ENCODE results near the gene AEBP1.
A peak's percentile ranks its signal among the peaks of the same experiment; 100 is the strongest.

AEBP1 gene

GRCh38 chr7:44062903-44063295, 41.2 kb upstream of the AEBP1 start:
- Histone ChIP-seq H3K4me2 (ENCODE audit: low read length) (no peak overlapping the region), H3K27me3 (ENCODE audit: insufficient read depth, low read length, poor library complexity) (no peaks in the 10 kb centered on the region), H3K18ac (ENCODE audit: low read length) (no peak overlapping the region), H3K79me1 (ENCODE audit: low read length) (no peaks in the 10 kb centered on the region), H4K5ac (ENCODE audit: low read length) (no peak overlapping the region), H2AK5ac (ENCODE audit: low read length) (no peak overlapping the region), H2BK15ac (replicated peaks; ENCODE audit: low read depth) (no peak overlapping the region), H3K4ac (ENCODE audit: low read depth, low read length) (no peak overlapping the region), H4K8ac (ENCODE audit: low read depth, low read length) (no peak overlapping the region), H2BK120ac (ENCODE audit: low read depth, low read length) (no peak overlapping the region), H3K23ac (ENCODE audit: low read length) (no peak overlapping the region), H3K27ac (ENCODE audit: low read depth, low read length) (no peak overlapping the region), H3K79me2 (ENCODE audit: control insufficient read depth, insufficient read depth, low read length) (no peaks in the 10 kb centered on the region), H3K9ac (ENCODE audit: low read length) (no peak overlapping the region), H3K4me1 (ENCODE audit: control insufficient read depth, low read depth, low read length) (peaks cover 4% of the 10 kb centered on the region), H3K56ac (ENCODE audit: low read length) (no peak overlapping the region), H3K4me3 (ENCODE audit: low read length) (no peak overlapping the region), H3K36me3 (ENCODE audit: control insufficient read depth, insufficient read depth, low read length) (peaks cover 6% of the 10 kb centered on the region), H2BK5ac (ENCODE audit: low read length) (no peak overlapping the region)
- DNase-seq = no peak
- no CpG with 5 or more reads among the region's 3 CpGs for WGBS (ENCODE audit: extremely low coverage, insufficient coverage, low lambda C conversion rate)

- no peak overlapping the region for H2BK5ac ChIP-seq (ENCODE audit: low read length)
- H3K27ac ChIP-seq (ENCODE audit: low read depth, low read length) = no peak overlapping the region
- H3K18ac ChIP-seq (ENCODE audit: low read length) = no peak overlapping the region
- no peak overlapping the region for H2BK15ac ChIP-seq (replicated peaks; ENCODE audit: low read depth)
- no peak overlapping the region for H4K8ac ChIP-seq (ENCODE audit: low read depth, low read length)
- no peaks in the 10 kb centered on the region for H3K27me3 ChIP-seq (ENCODE audit: insufficient read depth, low read length, poor library complexity)
- H3K36me3 ChIP-seq (ENCODE audit: control insufficient read depth, insufficient read depth, low read length) = peaks cover 4% of the 10 kb centered on the region
- no peak overlapping the region for H4K5ac ChIP-seq (ENCODE audit: low read length)
- H3K56ac ChIP-seq (ENCODE audit: low read length) = no peak overlapping the region
- no peak overlapping the region for H2AK5ac ChIP-seq (ENCODE audit: low read length)
- no peak overlapping the region for H2BK120ac ChIP-seq (ENCODE audit: low read depth, low read length)
- no peak for DNase-seq
- no peak overlapping the region for H3K4ac ChIP-seq (ENCODE audit: low read depth, low read length)
- H3K4me2 ChIP-seq (ENCODE audit: low read length) = no peak overlapping the region
- WGBS (ENCODE audit: extremely low coverage, insufficient coverage, low lambda C conversion rate) = no CpG with 5 or more reads among the region's 10 CpGs
- H3K79me1 ChIP-seq (ENCODE audit: low read length) = no peaks in the 10 kb centered on the region
- H3K23ac ChIP-seq (ENCODE audit: low read length) = no peak overlapping the region
- H3K79me2 ChIP-seq (ENCODE audit: control insufficient read depth, insufficient read depth, low read length) = no peaks in the 10 kb centered on the region
- H3K4me3 ChIP-seq (ENCODE audit: low read length) = no peak overlapping the region
- peaks cover 4% of the 10 kb centered on the region for H3K4me1 ChIP-seq (ENCODE audit: control insufficient read depth, low read depth, low read length)
- H3K9ac ChIP-seq (ENCODE audit: low read length) = no peak overlapping the region
Observed at GRCh38 chr7:44063547-44063893, 40.6 kb upstream of the AEBP1 start.

- no peak overlapping the region for H3K4me2 ChIP-seq (ENCODE audit: low read length)
- no CpG with 5 or more reads among the region's 16 CpGs for WGBS (ENCODE audit: extremely low coverage, insufficient coverage, low lambda C conversion rate)
- no peaks in the 10 kb centered on the region for H3K27me3 ChIP-seq (ENCODE audit: insufficient read depth, low read length, poor library complexity)
Observed at GRCh38 chr7:44063894-44064651, 40.1 kb upstream of the AEBP1 start.

GRCh38 chr7:44064791-44065430, 39.2 kb upstream of the AEBP1 start:
- Histone ChIP-seq H3K56ac (ENCODE audit: low read length) (peak overlapping the region; percentile 56), H3K4me2 (ENCODE audit: low read length) (no peak overlapping the region), H2BK120ac (ENCODE audit: low read depth, low read length) (no peak overlapping the region), H3K27me3 (ENCODE audit: insufficient read depth, low read length, poor library complexity) (no peaks in the 10 kb centered on the region), H3K36me3 (ENCODE audit: control insufficient read depth, insufficient read depth, low read length) (peaks cover 4% of the 10 kb centered on the region), H2BK5ac (ENCODE audit: low read length) (no peak overlapping the region), H3K79me2 (ENCODE audit: control insufficient read depth, insufficient read depth, low read length) (no peaks in the 10 kb centered on the region), H2BK15ac (replicated peaks; ENCODE audit: low read depth) (no peak overlapping the region), H2AK5ac (ENCODE audit: low read length) (no peak overlapping the region), H4K8ac (ENCODE audit: low read depth, low read length) (no peak overlapping the region), H3K4ac (ENCODE audit: low read depth, low read length) (no peak overlapping the region), H3K79me1 (ENCODE audit: low read length) (no peaks in the 10 kb centered on the region), H3K4me3 (ENCODE audit: low read length) (no peak overlapping the region), H3K9ac (ENCODE audit: low read length) (no peak overlapping the region), H3K18ac (ENCODE audit: low read length) (no peak overlapping the region), H3K27ac (ENCODE audit: low read depth, low read length) (no peak overlapping the region), H3K23ac (ENCODE audit: low read length) (no peak overlapping the region), H3K4me1 (ENCODE audit: control insufficient read depth, low read depth, low read length) (peaks cover 4% of the 10 kb centered on the region), H4K5ac (ENCODE audit: low read length) (no peak overlapping the region)
- DNase-seq = no peak
- no CpG with 5 or more reads among the region's 33 CpGs for WGBS (ENCODE audit: extremely low coverage, insufficient coverage, low lambda C conversion rate)

More at GRCh38 chr7:44063894-44064651, 40.1 kb upstream of the AEBP1 start:
- Histone ChIP-seq H3K4me1 (ENCODE audit: control insufficient read depth, low read depth, low read length) (peaks cover 4% of the 10 kb centered on the region), H3K23ac (ENCODE audit: low read length) (no peak overlapping the region), H3K9ac (ENCODE audit: low read length) (no peak overlapping the region), H3K27ac (ENCODE audit: low read depth, low read length) (no peak overlapping the region), H3K18ac (ENCODE audit: low read length) (no peak overlapping the region), H4K8ac (ENCODE audit: low read depth, low read length) (no peak overlapping the region), H3K56ac (ENCODE audit: low read length) (no peak overlapping the region), H2BK120ac (ENCODE audit: low read depth, low read length) (no peak overlapping the region), H3K36me3 (ENCODE audit: control insufficient read depth, insufficient read depth, low read length) (peaks cover 4% of the 10 kb centered on the region), H2AK5ac (ENCODE audit: low read length) (no peak overlapping the region), H3K4ac (ENCODE audit: low read depth, low read length) (no peak overlapping the region), H2BK15ac (replicated peaks; ENCODE audit: low read depth) (no peak overlapping the region), H3K4me3 (ENCODE audit: low read length) (no peak overlapping the region), H4K5ac (ENCODE audit: low read length) (no peak overlapping the region), H3K79me1 (ENCODE audit: low read length) (no peaks in the 10 kb centered on the region), H3K79me2 (ENCODE audit: control insufficient read depth, insufficient read depth, low read length) (no peaks in the 10 kb centered on the region), H2BK5ac (ENCODE audit: low read length) (no peak overlapping the region)
- no peak for DNase-seq

GRCh38 chr7:44065431-44066110, 38.6 kb upstream of the AEBP1 start, which contains the start of gene PGAM2:
Gene PGAM2, minus strand, starts transcription at chr7:44065567. Its CDS starts 38 bp downstream, at chr7:44065529.
- Histone ChIP-seq H3K56ac (ENCODE audit: low read length) (peak within 1 kb of the TSS; percentile 56), H2BK15ac (replicated peaks; ENCODE audit: low read depth) (no peak within 1 kb of the TSS), H2BK120ac (ENCODE audit: low read depth, low read length) (no peak within 1 kb of the TSS), H3K4me3 (ENCODE audit: low read length) (no peak within 1 kb of the TSS), H2BK5ac (ENCODE audit: low read length) (no peak within 1 kb of the TSS), H3K4me2 (ENCODE audit: low read length) (no peak within 1 kb of the TSS), H3K27me3 (ENCODE audit: insufficient read depth, low read length, poor library complexity) (no peaks in the 10 kb centered on the region), H4K5ac (ENCODE audit: low read length) (no peak within 1 kb of the TSS), H3K4ac (ENCODE audit: low read depth, low read length) (no peak within 1 kb of the TSS), H3K79me2 (ENCODE audit: control insufficient read depth, insufficient read depth, low read length) (no peaks in the 10 kb centered on the region), H3K4me1 (ENCODE audit: control insufficient read depth, low read depth, low read length) (peaks cover 4% of the 10 kb centered on the region), H3K18ac (ENCODE audit: low read length) (no peak within 1 kb of the TSS), H2AK5ac (ENCODE audit: low read length) (no peak within 1 kb of the TSS), H3K23ac (ENCODE audit: low read length) (no peak within 1 kb of the TSS), H3K36me3 (ENCODE audit: control insufficient read depth, insufficient read depth, low read length) (peaks cover 3% of the 10 kb centered on the region), H3K79me1 (ENCODE audit: low read length) (no peaks in the 10 kb centered on the region), H3K9ac (ENCODE audit: low read length) (no peak within 1 kb of the TSS), H3K27ac (ENCODE audit: low read depth, low read length) (no peak within 1 kb of the TSS), H4K8ac (ENCODE audit: low read depth, low read length) (no peak within 1 kb of the TSS)
- no CpG with 5 or more reads among the region's 14 CpGs for WGBS (ENCODE audit: extremely low coverage, insufficient coverage, low lambda C conversion rate)
- DNase-seq = peak; percentile 68

All from mesendoderm (in vitro differentiated cells).